GM18498 (cell line): ENCODE data around the gene NDUFS1.
A peak's percentile ranks its signal among the peaks of the same experiment; 100 is the strongest.
"Not testable (repeated sequence)": the region's sequence is repeated elsewhere in the genome, so short reads cannot be mapped to it uniquely, and the experiment has no call there.

Experiments
- ATAC-seq: cut with Tn5 transposase; IDR thresholded peaks from one replicate; pipeline ENCODE4 v1.9.1; 2021; ENCODE audit warnings: mild to moderate bottlenecking, moderate library complexity; ENCODE audit not compliant: unreplicated experiment

The NDUFS1 gene

DNA sequence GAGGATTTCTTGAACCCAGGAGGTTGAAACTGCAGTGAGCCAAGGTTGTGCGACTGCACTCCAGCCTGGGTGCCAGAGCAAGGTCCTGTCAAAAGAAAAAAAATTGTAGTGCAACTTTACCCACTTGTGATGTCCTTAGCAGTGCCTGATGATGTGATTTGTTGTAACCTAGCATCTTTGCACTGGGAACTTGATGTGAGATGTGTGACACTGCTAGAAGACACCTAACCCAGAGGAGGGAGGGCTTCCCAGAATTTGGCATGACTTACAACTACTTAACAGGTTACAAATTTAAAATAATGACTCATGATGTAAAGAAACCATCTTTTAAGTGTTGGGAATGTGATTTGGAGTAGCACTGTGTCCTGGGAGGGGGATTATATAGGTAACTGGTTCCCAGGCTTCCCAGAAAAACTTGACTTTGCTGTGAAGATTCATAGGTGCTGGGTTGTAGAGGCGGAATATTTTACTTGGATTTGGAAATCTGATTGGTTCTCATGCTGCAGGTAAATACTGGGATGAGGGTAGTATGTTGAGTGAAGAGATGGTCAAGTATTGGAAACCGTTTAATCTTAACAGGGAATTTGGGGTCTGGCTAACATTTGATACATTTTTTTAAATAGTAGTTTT is 4.1 kb upstream of the NDUFS1 start:
- ATAC-seq, result no peak

DNA sequence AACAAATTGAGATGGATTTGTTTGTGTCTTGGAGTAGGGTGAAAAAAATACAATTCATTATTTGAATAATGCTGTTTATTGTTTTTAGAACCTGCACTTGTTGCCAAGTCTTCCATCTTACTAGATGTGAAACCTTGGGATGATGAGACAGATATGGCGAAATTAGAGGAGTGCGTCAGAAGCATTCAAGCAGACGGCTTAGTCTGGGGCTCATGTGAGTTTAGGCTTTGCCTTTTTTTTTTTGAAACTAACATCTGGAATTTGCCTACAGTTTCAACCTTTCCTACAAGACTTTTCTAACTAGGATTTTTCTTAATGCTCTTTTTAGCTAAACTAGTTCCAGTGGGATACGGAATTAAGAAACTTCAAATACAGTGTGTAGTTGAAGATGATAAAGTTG is 3.2 kb upstream of the NDUFS1 start:
- not testable (repeated sequence) for ATAC-seq

DNA sequence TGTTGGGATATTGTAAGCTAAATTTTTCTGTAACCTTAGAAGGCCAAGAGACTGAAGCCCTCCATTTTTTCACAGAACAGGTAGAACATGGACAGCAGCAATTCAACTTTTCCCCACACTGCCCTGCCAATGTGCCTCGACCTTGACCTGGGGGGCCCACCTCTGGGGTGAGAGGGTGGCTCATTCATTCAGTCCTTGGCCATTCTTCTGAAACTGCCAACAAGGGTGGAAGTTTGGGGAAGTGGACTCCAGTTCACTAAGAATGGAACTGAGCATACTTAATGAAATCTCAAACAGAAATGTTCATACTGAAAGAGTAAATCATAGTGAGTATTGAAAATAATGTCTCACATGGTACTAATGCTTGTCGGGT is 1.5 kb upstream of the NDUFS1 start:
- no peak for ATAC-seq

DNA sequence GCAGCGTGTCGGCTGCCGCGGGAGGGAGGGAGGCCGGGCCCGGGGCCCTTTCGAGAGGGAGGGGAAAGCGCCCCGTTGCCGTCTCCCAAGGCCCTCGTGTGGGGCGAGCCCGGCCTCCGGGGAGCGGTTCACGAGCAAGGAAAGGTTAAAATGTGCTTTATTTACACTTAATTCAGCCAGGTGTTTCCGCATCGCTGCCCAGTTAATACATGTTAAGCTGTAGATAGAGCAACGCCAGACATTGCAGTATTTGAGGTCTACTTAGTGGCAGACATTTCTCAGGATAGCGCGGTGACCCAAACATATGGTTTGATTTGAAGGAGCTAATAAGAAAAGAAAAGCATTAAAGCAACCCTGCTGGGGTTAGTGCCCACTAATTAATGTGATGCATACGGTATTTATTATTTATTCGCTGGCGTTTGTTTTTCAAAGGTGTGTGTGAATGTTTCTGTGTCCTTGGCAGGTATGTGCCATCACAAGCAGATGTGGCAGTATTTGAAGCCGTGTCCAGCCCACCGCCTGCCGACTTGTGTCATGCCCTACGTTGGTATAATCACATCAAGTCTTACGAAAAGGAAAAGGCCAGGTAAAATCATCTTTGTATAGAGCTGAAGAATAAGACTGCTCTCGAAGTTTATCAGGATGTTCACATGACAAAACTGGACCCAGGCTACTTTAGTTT is 1.0 kb upstream of the NDUFS1 start:
- peak; percentile 66 for ATAC-seq

DNA sequence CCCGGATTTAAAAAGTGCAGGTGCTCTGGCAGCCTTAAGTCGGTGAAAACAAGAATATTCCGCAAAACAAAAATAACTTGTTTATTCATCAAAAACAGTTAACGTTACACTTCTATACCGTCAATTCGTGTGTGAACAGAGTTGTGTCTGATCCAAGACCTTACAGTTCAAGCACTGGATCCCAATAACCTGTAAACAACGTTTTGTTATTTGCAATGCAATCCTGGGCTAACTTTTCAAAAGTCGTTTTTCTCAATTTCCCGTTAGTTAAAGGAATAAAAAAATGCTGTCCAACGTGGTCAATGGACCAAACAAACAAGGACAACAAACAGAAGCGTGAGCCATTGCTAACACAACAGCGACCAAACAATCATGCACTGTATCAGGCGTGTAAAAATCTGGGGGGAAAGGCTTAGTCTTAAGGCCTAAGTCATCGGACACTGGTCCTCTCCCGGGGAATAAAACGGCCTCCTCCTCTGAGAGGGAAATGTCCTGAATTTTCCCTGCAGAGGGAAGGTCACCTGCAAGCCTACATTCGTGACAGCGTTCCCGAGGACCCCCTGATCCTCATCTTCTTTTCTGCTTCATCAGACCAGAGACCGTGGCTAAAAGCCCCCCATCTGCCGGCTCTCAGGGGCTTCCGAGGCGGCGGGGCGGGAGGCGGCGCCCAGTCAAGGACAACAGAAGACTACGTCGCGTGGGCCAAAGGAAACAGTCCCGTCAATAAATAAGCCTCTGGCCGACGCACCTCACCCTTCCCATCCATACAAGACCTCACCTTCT is 490 bp downstream of the NDUFS1 start:
- ATAC-seq, result peak; percentile 17

DNA sequence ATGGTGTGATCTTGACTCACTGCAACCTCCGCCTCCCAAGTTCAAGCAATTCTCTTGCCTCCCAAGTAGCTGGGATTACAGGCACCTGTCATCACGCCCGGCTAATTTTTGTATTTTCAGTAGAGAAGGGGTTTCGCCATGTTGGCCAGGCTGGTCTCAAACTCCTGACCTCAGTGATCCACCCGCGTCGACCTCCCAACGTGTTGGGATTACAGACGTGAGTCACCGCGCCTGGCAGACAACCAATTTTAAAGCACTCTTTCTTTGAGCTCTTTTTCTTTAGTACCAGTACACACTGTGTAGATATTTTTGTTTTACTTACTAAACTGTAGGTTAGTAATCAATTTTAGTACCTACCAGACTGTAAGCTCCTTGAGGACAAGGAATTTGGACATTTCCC is 2.2 kb downstream of the NDUFS1 start:
- not testable (repeated sequence) for ATAC-seq

DNA sequence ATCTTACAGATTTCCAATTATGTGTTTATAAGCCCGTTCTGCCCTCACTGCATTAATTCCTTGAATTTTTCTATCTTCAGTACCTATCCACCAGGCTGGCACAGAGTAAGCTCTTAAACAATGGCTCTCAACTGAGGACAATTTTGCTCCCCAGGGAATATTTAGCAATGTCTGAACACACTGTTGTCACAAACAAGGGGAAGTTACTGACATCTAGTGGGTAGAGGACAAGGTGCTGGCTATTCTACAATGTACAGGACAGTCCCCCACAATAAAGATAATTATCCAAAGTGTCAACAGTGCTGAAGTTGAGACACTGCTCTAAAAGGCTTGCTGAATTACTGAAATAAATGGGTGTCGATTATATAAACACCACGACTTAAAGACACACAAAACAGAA is 5.0 kb downstream of the NDUFS1 start:
- no peak for ATAC-seq

DNA sequence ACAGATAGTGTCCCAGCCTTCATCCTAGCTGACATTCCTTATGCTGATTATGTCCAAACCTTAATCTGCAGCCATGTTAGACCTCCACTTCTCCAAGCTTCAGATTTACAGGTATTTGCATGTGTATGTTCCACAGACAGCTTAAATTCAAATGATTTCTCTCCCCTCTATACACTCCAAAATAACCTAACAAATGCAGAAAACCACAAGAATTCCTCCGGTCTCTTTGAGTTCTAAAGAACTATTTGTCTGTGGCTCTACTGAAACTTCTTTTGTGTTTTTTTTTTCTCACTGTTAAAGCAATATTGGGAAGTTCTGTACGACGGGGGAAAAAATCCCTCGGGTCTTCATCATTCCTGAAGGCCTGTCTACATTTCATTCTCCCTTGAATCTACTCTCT is 8.6 kb downstream of the NDUFS1 start:
- no peak for ATAC-seq

DNA sequence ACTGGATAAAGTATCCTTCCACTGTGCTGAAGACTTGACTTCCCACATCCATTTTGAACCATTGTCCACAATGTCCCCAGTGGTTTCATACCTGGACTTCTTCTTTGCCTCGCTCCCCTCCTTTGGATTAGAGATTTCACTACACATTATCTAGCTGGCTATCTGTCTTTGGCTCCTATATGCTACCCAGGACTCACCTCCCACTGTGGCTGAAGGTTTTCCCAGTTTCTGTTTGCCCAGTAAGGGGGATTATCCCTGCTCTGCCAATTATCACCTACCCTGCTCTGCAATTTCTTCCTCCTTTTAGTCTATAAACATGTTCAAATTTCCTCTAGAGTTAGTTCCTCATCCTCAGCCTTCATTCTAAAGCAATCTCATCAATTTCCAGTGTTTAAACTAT is 9.1 kb downstream of the NDUFS1 start:
- no peak for ATAC-seq

DNA sequence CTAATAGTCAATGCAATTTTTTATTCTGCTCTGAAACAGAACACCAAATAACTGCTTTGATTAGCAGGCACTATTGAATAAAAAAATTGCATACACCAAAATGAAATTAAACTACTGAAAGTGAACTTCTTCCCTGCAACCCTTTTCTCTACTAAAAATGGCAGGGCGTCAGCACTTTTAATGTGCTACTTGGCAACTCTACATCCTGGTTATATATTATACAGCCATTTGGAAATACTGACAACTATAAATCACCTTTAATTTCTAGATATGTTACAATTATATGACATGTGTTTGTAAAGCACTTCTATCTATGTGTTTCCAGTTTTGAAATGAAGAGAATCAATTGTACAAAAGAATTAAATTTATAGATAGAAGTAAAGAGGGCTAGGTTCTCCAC is 9.9 kb downstream of the NDUFS1 start:
- ATAC-seq, result no peak

DNA sequence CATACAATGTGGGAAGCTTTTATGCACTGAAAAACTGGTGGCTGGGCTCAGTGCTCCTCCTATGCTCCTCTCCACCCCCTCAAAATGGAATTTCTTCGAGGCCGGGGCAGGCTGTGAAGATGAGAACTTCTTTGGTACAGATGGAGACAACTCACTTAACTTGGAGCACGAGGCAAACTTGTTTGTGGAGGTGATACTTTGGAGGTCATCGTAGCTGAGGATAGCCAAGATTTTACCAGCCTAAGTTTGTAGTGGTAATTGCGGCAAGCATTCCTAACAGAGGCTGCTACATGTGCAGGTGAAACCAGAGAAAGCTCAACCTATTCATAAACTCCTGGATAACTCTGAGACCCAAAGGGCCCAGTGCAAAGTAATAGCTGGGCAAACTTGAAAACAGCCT is 13.6 kb downstream of the NDUFS1 start:
- ATAC-seq, result no peak

DNA sequence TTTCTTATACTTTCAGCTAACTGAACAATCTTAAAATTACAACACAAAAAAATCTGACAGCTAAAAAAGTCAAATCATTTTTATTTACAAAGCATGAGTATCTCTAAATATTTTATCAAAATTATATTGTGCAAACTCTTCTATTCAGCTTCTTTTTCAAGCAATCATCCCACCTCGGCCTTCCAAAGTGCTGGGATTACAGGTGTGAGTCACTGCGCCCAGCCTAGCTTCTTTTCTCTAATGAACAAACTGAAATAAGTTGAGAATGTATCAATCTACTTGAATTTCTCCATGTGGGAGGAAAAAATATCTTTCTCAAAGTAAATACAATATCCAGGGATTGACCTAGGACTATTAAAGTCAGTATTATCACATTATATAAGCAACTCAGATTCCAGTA is 14.9 kb downstream of the NDUFS1 start:
- no peak for ATAC-seq

DNA sequence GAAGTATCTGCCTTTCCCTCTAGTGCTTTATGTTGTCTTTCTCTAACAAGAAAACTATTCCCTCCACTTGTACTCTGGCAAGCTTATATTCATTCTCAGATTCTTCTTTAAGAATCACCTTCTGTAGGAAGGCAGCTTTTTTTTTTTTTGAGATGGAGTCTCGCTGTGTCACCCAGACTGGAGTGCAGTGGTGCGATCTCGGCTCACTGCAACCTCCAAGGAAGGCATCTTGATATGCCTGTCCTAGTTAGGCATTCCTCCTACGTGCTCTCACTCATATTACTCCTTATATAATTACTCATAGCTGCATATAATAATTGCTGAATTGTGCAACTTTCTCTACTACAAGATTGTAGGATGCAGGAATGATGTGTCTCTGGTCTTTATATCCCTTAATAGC is 15.8 kb downstream of the NDUFS1 start:
- ATAC-seq, result no peak

DNA sequence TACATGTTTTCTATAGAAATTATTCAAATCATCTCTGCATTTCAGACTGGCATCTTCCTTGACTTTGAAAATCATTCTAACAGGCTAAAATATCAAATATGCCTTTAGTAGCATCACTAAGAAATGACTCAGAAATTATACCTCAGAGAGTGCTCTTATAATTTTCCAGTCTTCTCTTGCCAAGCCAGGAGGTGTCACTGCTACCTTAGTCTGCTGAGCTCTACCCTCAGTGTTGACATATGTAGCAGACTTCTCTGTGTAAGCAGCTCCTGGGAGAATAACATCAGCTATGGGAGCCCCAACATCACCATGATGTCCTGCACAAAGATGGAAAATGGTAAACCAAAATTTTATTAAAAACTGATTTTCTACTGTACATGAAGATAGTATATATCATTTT is 31.6 kb downstream of the NDUFS1 start:
- no peak for ATAC-seq

DNA sequence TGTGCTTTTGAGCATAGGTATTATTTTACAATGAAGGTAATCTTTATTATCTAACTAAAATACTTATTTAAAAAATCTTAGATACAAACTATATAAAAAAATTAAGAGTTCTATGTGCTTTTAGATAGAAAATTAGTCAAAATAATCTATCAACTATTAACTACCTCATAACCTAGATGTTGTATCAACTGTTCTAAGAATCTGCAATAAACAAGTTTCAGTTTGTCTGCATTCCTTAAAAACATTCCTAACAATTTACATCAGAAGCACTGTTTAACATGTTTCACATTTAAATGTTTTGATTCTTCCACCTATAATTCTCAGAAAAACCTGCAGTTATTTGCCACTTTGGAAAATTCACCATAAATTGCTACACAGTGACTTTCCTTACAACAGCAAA is 33.3 kb downstream of the NDUFS1 start:
- ATAC-seq, result no peak

DNA sequence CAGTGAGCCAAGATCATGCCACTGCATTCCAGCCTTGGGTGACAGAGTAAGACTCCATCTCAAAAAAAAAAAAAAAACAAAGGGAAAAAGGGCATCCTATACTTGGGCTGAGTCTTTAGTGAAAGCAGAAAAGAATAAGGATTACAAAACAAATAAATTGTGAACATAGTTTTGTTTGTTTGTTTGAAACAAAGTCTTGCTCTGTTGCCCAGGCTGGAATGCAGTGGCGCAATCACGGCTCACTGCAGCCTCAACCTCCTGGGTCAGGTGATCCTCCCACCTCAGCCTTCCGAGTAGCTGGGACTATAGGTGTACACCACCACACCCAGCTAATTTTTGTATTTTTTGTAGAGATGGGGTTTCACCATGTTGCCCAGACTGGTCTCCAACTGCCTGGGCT is 36.7 kb downstream of the NDUFS1 start:
- not testable (repeated sequence) for ATAC-seq

DNA sequence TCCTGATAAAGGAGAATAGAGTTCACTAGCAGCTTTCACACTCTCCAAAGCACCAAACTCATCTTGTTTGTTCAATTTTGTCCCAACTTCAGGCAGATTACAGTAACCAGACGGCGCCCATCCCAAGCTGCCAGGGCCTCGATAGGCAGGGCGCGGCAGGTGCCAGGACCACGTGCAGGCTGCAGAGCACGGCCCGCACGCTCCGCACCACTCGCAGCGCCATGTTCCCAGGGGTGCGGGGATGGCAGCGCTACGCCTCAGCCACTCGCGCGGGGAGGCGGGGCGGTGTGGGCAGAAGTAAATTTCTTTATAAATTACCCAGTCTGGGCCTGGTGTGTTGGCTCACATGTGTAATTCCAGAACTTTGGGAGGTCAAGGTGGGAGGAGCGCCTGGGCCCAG is 43.0 kb downstream of the NDUFS1 start:
- no peak for ATAC-seq

DNA sequence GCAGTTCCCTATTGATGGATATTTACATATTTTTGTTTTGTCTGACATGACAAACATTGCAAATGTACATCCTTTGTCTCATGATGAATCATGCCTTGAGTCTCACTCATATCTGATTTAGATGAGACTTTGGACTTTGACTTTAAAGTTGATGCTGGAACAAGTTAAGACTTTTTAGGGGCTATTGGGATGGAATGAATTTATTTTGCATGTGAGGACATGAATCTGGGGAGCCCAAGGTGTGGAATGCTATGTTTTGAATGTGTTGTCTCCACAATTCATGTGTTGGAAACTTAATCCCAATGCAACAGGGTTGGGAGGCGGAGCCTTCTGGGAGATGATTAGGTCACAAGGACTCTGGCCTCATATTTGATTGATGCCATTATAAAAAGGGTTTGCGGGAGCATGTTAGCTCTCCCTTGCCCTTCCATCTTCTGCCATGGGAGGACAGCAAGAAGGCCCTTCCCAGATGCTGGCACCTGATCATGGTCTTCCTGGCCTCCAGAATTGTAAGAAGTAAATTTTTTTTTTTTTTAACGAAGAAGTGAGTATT is 44.1 kb downstream of the NDUFS1 start:
- no peak for ATAC-seq

DNA sequence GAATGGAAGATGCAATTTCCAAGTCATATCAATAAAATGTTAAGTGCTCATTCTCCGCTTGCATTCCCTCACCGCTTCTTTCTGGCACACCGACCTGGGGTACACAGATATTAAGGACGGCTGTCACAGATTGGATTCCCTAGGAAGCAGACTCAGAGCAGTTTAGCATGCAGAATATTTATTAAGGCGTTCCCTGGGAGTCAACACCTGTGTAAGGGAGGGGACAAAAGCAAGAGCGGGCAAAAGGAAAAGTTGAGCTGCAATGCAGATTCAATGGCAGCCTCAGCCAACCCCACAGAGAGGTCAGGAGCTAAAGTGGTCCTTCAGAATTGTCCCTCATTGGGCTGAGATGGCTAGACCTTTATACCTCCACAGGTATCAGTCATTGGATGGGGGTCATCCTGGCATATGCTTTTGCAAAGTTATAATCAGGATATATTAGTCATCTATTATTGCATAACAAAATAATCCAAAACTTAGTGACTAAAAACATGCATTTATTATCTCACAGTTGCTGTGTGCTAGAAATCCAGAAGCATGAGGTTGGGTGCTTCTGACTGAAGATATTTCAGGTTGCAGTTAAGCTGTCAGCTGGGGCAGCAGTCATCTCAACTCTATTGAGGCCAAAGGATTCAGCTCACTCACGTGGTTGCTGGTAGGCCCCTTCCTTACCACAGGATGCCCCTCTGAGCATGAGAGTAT is 46.2 kb downstream of the NDUFS1 start:
- ATAC-seq, result no peak

DNA sequence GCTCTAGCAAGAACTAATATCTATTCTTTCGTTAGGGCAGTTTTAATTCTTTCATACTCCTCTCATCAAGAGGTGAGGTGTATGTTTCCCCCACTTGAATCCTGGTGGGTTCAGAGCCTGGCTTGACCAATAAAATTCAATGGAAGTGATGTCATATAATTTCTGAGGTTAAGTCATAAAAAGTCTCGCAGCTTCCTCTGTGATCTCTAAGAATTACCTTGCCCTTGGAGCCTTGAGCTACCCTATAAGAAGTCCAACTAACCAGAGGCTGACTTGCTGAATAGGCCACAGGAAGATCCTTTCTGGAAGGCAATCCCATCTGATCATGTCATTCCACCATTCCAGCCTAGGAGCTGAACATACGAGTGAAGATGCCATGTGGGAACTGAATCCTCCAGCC is 47.1 kb downstream of the NDUFS1 start:
- no peak for ATAC-seq

DNA sequence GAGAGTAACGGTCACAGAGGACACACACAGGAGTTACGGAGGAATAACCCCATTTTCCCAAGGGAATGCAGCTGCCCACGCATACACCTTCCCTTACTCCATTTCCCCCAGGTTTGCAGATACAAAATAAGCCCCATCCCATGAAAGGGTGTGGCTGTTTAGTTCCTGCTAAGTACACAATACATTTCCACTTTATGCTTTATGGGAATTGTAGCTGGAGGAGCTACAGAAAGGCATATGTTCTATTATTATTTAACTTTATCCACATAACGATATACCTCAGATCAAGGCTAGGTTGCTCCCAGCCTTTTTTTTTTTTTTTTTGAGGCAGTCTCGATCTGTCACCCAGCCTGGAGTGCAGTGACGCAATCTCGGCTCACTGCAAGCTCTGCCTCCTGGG is 50.5 kb downstream of the NDUFS1 start:
- ATAC-seq, result no peak
